ENCODE measurements around the gene TTC7B. TPM values are rescaled to one million over a fixed set of nuclear protein-coding genes. Genes with fewer than 3 reads are reported as not detected.

The TTC7B gene
- total and polyA plus RNA-seq, 3 experiments from 2014 or later: 1.7 to 5.8 (median 5.2) TPM

DNA sequence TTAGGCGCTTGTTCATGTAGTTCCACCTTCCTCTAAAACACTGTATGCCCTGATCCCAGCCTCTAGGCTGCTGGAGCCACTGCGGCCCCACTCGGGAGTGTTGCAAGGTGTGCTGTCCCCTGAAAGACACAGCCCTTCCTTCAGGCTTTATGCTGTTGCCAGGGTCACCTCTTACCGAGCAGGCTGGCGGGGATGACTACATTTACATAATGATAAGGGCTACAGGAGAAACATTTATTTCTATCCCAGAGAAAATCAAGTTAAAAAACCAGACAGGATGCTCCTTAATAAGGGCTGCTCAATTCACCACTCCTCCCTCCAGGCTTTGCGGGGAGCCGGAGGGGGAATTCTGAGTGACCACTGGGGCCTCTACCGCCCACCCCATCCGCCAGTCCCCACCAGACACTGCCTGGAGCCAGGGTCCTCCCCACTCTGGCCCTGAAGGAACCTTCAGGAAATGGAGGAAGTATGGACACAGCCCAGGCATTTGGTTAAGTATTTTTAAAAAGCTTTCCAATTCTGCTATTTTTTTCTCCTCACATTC, 200.6 kb downstream of the TTC7B start:
- H3K36me3 ChIP-seq (ENCODE audit: insufficient read depth, low read length): no peaks in the 10 kb centered on the region
- H3K27me3 ChIP-seq (ENCODE audit: insufficient read depth, low read length, poor library complexity, severe bottlenecking): no peaks in the 10 kb centered on the region
- no peak overlapping the region for H3K4me3 ChIP-seq (ENCODE audit: low read length)
- H3K9me3 Mint-ChIP-seq: no peaks in the 10 kb centered on the region
- POLR2A ChIA-PET: no interaction called here
- H3K4me1 ChIP-seq (ENCODE audit: insufficient read depth, low read length): no peaks in the 10 kb centered on the region
- H3K9me3 ChIP-seq (ENCODE audit: low read length): no peaks in the 10 kb centered on the region
- H3K27ac ChIP-seq (ENCODE audit: low read depth, low read length): no peak overlapping the region
- H3K36me3 Mint-ChIP-seq: no peaks in the 10 kb centered on the region
- CTCF ChIA-PET: no interaction called here
- DNase-seq: no peak
- peak overlapping the region in 1 of 8 donors; percentile 52 for H3K27ac Mint-ChIP-seq
- H3K4me3 Mint-ChIP-seq: no peak overlapping the region
- no peaks in the 10 kb centered on the region for H3K4me1 Mint-ChIP-seq
- peaks cover 0 to 2% of the 10 kb centered on the region in 2 donors for H3K27me3 Mint-ChIP-seq

DNA sequence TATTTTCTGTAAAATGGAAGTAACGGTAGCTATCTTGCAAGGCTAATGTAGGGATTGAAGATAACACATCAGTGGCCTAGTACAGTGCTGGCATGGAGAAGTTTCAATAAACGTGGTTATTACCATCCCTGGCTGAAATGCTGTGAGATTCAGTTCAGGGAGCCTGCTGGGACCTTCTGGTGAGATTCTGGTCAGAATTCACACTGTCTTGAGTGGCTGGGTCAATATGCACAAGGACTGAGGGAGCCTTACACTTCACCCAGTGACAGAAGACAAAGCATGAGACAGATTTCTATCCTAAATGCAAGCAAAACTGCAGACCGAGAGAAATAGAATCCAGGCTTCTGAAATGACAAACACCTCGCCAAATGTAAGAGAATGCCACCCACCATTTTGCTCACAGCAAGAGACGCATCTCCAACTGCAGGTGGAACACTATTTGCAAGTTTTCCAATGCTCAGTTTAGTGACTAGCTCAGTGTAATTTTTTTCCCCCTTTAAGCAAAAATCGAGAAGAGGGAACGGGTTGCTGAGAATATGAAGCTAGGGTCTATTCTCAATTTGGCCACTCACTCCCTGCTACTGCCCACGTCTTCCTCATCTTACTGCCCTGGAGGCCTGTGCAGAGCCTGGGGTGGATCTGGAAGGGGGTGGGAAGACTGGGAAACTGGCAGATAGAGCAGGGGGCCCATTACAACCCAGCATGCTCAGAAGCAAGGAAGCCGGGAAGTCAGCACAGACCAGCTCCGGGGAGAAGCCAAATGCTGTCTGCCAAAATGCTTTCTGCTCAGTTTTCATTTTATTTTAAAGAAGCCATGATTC, 201.3 kb downstream of the TTC7B start:
- no peak for DNase-seq
- H3K36me3 Mint-ChIP-seq: no peaks in the 10 kb centered on the region
- H3K27ac Mint-ChIP-seq: no peak overlapping the region
- Histone ChIP-seq H3K4me3 (ENCODE audit: low read length) (no peak overlapping the region), H3K27ac (ENCODE audit: low read depth, low read length) (no peak overlapping the region), H3K36me3 (ENCODE audit: insufficient read depth, low read length) (no peaks in the 10 kb centered on the region), H3K9me3 (ENCODE audit: low read length) (no peaks in the 10 kb centered on the region), H3K27me3 (ENCODE audit: insufficient read depth, low read length, poor library complexity, severe bottlenecking) (no peaks in the 10 kb centered on the region), H3K4me1 (ENCODE audit: insufficient read depth, low read length) (no peaks in the 10 kb centered on the region)
- no peaks in the 10 kb centered on the region for H3K4me1 Mint-ChIP-seq
- no peaks in the 10 kb centered on the region for H3K9me3 Mint-ChIP-seq
- ChIA-PET POLR2A (no interaction called here), CTCF (no interaction called here)
- H3K4me3 Mint-ChIP-seq: no peak overlapping the region
- H3K27me3 Mint-ChIP-seq: peaks cover 0 to 2% of the 10 kb centered on the region in 2 donors

DNA sequence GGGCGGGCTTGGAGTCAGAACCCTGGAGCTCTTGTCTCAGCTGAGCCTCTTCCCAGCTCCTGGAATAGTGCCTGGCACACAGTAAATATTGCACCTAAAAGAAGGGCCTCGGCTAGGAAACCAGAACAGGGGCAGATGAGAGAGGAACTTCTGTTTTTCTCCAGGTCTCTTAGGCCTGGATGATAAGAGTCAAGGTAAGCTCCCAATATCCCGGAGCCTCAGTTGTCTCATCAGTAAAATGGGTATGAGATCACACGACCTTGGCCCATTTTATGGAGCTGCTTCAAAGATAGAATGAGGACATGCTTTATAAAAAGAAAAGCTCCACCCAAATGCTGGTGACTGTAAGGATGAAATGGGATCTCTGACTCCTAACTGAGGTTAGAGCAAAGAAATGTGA, 202.2 kb downstream of the TTC7B start:
- ChIA-PET POLR2A (no interaction called here), CTCF (no interaction called here)
- Histone ChIP-seq H3K27ac (ENCODE audit: low read depth, low read length) (no peak overlapping the region), H3K27me3 (ENCODE audit: insufficient read depth, low read length, poor library complexity, severe bottlenecking) (no peaks in the 10 kb centered on the region), H3K36me3 (ENCODE audit: insufficient read depth, low read length) (no peaks in the 10 kb centered on the region), H3K9me3 (ENCODE audit: low read length) (no peaks in the 10 kb centered on the region), H3K4me1 (ENCODE audit: insufficient read depth, low read length) (no peaks in the 10 kb centered on the region), H3K4me3 (ENCODE audit: low read length) (no peak overlapping the region)
- DNase-seq: no peak
- H3K27me3 Mint-ChIP-seq: no peaks in the 10 kb centered on the region
- H3K9me3 Mint-ChIP-seq: no peaks in the 10 kb centered on the region
- no peak overlapping the region for H3K4me3 Mint-ChIP-seq
- H3K4me1 Mint-ChIP-seq: no peaks in the 10 kb centered on the region
- H3K36me3 Mint-ChIP-seq: no peaks in the 10 kb centered on the region
- no peak overlapping the region for H3K27ac Mint-ChIP-seq

DNA sequence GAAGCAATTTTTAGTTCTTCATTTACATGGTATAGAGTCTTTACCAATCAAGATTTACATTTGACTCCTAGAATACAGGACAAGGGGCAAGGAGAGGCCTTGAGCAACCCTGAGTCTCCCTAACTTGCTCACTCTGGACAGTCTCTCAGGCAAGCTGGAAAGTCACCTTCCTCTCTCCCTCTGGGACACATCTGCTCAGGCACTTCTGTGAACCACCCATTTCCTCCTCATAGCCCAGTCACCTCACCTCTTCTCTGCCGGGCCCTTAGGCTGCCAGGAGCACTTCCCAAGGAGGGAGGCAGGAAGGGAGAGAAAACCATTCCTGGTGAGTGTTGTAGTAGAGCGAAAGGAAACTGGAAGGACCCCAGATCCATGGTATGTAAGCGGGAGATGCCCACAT, 202.8 kb downstream of the TTC7B start:
- Histone ChIP-seq H3K27me3 (ENCODE audit: insufficient read depth, low read length, poor library complexity, severe bottlenecking) (no peaks in the 10 kb centered on the region), H3K36me3 (ENCODE audit: insufficient read depth, low read length) (no peaks in the 10 kb centered on the region), H3K4me1 (ENCODE audit: insufficient read depth, low read length) (no peaks in the 10 kb centered on the region), H3K27ac (ENCODE audit: low read depth, low read length) (no peak overlapping the region), H3K4me3 (ENCODE audit: low read length) (no peak overlapping the region), H3K9me3 (ENCODE audit: low read length) (no peaks in the 10 kb centered on the region)
- POLR2A ChIA-PET: no interaction called here
- no peaks in the 10 kb centered on the region for H3K4me1 Mint-ChIP-seq
- no peaks in the 10 kb centered on the region for H3K9me3 Mint-ChIP-seq
- no peak overlapping the region for H3K27ac Mint-ChIP-seq
- no peak overlapping the region for H3K4me3 Mint-ChIP-seq
- H3K27me3 Mint-ChIP-seq: no peaks in the 10 kb centered on the region
- CTCF ChIA-PET: no interaction called here
- no peaks in the 10 kb centered on the region for H3K36me3 Mint-ChIP-seq
- no peak for DNase-seq

DNA sequence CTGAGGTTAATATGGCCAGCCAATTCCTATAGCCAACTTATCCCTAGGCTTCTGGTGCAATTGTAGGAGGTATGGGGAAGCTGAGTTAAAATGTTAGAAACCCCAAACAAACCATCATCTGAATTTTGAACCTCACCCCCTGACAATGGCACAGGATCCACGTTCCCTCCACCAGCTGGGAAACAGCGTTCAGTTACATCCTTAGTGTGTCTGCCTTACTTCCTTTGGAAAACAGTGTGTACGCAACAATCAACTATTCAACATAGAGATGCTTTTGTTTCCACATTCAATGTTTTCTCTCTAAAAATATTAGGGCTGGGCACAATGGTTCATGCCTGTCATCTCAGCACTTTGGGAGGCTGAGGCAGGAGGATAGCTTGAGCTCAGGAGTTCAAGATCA, 203.4 kb downstream of the TTC7B start:
- Mint-ChIP-seq H3K4me3 (no peak overlapping the region), H3K27me3 (peaks cover 0 to 5% of the 10 kb centered on the region in 2 donors), H3K27ac (no peak overlapping the region), H3K9me3 (no peaks in the 10 kb centered on the region), H3K4me1 (no peaks in the 10 kb centered on the region), H3K36me3 (no peaks in the 10 kb centered on the region)
- CTCF ChIA-PET: no interaction called here
- no peaks in the 10 kb centered on the region for H3K4me1 ChIP-seq (ENCODE audit: insufficient read depth, low read length)
- H3K4me3 ChIP-seq (ENCODE audit: low read length): no peak overlapping the region
- no peaks in the 10 kb centered on the region for H3K9me3 ChIP-seq (ENCODE audit: low read length)
- no peak for DNase-seq
- POLR2A ChIA-PET: no interaction called here
- no peaks in the 10 kb centered on the region for H3K36me3 ChIP-seq (ENCODE audit: insufficient read depth, low read length)
- H3K27me3 ChIP-seq (ENCODE audit: insufficient read depth, low read length, poor library complexity, severe bottlenecking): no peaks in the 10 kb centered on the region
- H3K27ac ChIP-seq (ENCODE audit: low read depth, low read length): no peak overlapping the region

DNA sequence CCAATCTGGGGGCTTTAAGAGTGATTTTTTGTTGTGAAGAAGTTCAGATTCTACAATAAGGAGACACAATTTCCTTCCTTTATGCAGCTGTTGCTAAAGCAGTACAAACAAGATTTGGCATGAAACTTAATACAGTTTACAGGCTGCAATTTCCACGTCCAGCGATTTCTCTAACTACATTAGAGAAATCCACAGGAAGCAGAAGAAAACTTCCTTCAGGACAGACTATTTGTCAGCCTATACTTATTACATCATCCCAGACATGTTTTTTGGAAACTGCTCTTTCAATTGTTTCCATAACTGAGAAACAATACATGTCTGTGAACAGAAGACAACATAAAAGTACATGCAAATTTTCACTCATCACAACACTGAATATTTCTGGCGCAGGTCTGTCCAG, 204.3 kb downstream of the TTC7B start:
- H3K4me3 ChIP-seq (ENCODE audit: low read length): no peak overlapping the region
- Mint-ChIP-seq H3K36me3 (no peaks in the 10 kb centered on the region), H3K4me1 (no peaks in the 10 kb centered on the region), H3K27ac (no peak overlapping the region), H3K9me3 (no peaks in the 10 kb centered on the region), H3K27me3 (peaks cover 4 to 9% of the 10 kb centered on the region in 2 donors), H3K4me3 (no peak overlapping the region)
- no peaks in the 10 kb centered on the region for H3K36me3 ChIP-seq (ENCODE audit: insufficient read depth, low read length)
- POLR2A ChIA-PET: no interaction called here
- DNase-seq: no peak
- no peaks in the 10 kb centered on the region for H3K27me3 ChIP-seq (ENCODE audit: insufficient read depth, low read length, poor library complexity, severe bottlenecking)
- no peaks in the 10 kb centered on the region for H3K9me3 ChIP-seq (ENCODE audit: low read length)
- H3K4me1 ChIP-seq (ENCODE audit: insufficient read depth, low read length): no peaks in the 10 kb centered on the region
- CTCF ChIA-PET: no interaction called here
- no peak overlapping the region for H3K27ac ChIP-seq (ENCODE audit: low read depth, low read length)

DNA sequence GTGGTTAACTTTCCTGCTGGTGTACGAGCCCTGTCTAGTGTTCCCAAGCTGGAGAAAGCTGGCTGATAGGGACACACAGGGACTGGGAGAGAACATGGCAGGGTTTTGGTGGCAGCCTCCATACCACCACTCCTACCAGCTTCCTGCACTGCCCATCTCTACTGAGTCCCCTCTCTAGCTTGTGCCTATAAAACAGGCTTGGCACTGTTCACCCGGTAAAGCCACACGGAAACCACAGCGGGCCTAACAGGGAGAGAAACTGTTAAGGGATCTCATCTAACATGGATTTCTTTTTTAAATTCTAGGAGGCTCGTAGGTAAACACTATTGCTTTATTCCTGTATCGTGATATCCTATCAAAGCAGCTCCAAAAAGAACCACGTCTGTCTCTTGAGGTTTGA, 204.7 kb downstream of the TTC7B start:
- Mint-ChIP-seq H3K27me3 (peaks cover 5 to 9% of the 10 kb centered on the region in 2 donors), H3K27ac (no peak overlapping the region), H3K4me1 (no peaks in the 10 kb centered on the region), H3K36me3 (no peaks in the 10 kb centered on the region), H3K4me3 (no peak overlapping the region), H3K9me3 (no peaks in the 10 kb centered on the region)
- Histone ChIP-seq H3K4me1 (ENCODE audit: insufficient read depth, low read length) (no peaks in the 10 kb centered on the region), H3K4me3 (ENCODE audit: low read length) (no peak overlapping the region), H3K27me3 (ENCODE audit: insufficient read depth, low read length, poor library complexity, severe bottlenecking) (no peaks in the 10 kb centered on the region), H3K27ac (ENCODE audit: low read depth, low read length) (no peak overlapping the region), H3K36me3 (ENCODE audit: insufficient read depth, low read length) (no peaks in the 10 kb centered on the region), H3K9me3 (ENCODE audit: low read length) (no peaks in the 10 kb centered on the region)
- DNase-seq: no peak
- CTCF ChIA-PET: no interaction called here
- POLR2A ChIA-PET: no interaction called here

DNA sequence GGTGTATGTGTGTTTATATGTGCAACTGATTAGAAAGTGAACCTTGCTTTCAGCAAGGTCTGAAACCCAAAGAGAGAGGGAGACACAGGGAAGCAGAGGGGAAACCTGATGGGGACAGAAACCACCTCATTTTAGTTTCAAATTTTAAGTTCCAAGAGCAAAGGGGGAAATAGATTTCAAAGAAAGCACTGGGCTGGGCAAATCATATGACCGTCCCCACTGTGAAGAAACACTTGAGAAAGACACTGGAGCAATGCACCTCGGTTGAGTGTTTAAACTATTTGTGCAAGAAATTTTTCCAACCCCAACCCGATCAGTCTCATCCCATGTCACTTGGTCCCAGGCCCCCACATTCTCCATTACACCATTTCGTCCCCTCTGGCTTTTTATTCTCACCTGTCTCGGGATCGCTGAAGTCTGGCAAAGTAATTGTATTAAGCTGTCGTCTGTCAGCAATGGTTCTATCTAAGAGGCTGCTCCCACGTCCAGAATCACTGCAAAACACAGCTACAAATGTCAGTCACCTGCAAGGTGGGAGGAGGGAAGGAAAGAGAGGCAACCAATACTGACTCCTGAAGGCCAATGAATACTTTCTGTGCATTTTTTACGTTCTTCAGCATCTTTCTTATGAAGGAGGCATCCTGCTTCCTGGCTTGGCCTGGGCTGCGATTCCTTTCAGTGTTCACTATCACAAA, 205.7 kb downstream of the TTC7B start:
- Histone ChIP-seq H3K27ac (ENCODE audit: low read depth, low read length) (no peak overlapping the region), H3K4me1 (ENCODE audit: insufficient read depth, low read length) (no peaks in the 10 kb centered on the region), H3K36me3 (ENCODE audit: insufficient read depth, low read length) (no peaks in the 10 kb centered on the region), H3K27me3 (ENCODE audit: insufficient read depth, low read length, poor library complexity, severe bottlenecking) (no peaks in the 10 kb centered on the region), H3K9me3 (ENCODE audit: low read length) (no peaks in the 10 kb centered on the region), H3K4me3 (ENCODE audit: low read length) (no peak overlapping the region)
- H3K27me3 Mint-ChIP-seq: peaks cover 6 to 17% of the 10 kb centered on the region in 2 donors
- H3K4me3 Mint-ChIP-seq: no peak overlapping the region
- no peaks in the 10 kb centered on the region for H3K4me1 Mint-ChIP-seq
- no peaks in the 10 kb centered on the region for H3K36me3 Mint-ChIP-seq
- peaks cover 0 to under 1% (median 0%) of the 10 kb centered on the region in 5 donors for H3K9me3 Mint-ChIP-seq
- ChIA-PET CTCF (no interaction called here), POLR2A (no interaction called here)
- peak overlapping the region in 1 of 8 donors; percentile 13 for H3K27ac Mint-ChIP-seq
- DNase-seq: no peak
